ENCODE results near the gene CFAP45.

- no peak for TF ChIP-seq POLR2A (IDR thresholded peaks at IDR 0.05)
- TF ChIP-seq CTCF (IDR thresholded peaks at IDR 0.05): no peak
Observed at GRCh38 chr1:159944623-159945455, 44.9 kb upstream of the CFAP45 start.
